Cortex of kidney (tissue), 1 donor: ENCODE data around the gene SGK2.
"Not testable (repeated sequence)": the region's sequence is repeated elsewhere in the genome, so short reads cannot be mapped to it uniquely, and the experiment has no call there.

Experiments
- DNase-seq: peaks from one replicate; lab custom pipeline; 2025; lab: John Stamatoyannopoulos, UW

SGK2 gene

DNA sequence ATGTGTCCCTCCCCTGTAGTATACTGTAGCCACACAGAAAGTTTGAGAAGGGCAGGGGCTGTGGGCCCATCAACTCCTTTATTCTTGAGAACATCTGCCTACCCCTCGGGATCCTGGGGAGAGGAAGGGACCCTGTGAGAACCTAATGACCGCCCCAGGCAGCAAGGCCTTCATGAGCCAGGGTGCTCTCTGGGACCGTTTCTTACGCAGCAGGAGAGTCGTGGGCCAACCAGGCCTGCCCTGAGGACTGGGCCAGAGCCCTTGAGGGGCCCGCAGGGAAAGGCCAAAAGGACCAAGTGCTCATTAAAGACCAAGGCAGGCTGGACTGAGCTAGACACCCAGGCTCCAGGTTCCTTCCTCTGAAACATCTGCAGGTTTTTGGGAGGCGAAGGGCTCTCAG is 5.2 kb downstream of the SGK2 start:
- DNase-seq = no peak

- no peak for DNase-seq
Observed at GRCh38 chr20:43564455-43564854, 5.6 kb downstream of the SGK2 start.

GRCh38 chr20:43564993-43565757 is 6.3 kb downstream of the SGK2 start:
- no peak for DNase-seq

GRCh38 chr20:43565758-43566104 is 6.9 kb downstream of the SGK2 start:
- no peak for DNase-seq

DNA sequence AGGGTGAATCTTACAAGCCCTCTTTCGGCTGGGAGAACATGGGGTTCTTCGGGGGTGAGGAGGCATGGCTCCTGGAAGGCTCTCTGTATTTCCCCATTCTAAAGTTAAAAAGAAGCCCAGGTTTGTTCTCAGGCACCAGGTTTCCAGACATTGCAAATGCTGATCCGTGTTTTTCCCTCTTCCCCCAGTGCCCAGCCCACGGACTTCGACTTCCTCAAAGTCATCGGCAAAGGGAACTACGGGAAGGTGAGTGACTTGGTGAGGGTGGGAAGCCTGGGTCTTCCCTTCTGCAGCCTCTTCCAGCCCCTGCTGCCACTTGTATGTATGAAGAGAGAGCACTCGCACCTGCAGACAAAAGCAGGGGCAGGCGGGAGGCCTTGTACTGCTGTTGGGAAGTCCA is 8.7 kb downstream of the SGK2 start:
- no peak for DNase-seq

GRCh38 chr20:43568706-43569105 is 9.9 kb downstream of the SGK2 start:
- DNase-seq = no peak

DNA sequence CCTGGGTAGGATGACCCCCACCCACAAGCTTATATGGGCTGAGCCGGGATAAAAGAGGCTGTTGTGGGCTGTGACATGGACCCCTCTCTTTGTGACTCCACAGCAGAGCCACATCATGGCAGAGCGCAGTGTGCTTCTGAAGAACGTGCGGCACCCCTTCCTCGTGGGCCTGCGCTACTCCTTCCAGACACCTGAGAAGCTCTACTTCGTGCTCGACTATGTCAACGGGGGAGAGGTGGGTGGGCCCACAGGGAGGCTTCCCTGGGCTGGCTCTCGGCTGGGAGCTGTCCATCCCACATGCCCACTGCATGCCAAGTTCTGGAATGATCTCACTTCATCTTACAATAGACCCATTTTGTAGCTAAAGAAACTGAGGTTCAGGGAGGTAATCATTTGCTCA is 10.5 kb downstream of the SGK2 start:
- no peak for DNase-seq

DNA sequence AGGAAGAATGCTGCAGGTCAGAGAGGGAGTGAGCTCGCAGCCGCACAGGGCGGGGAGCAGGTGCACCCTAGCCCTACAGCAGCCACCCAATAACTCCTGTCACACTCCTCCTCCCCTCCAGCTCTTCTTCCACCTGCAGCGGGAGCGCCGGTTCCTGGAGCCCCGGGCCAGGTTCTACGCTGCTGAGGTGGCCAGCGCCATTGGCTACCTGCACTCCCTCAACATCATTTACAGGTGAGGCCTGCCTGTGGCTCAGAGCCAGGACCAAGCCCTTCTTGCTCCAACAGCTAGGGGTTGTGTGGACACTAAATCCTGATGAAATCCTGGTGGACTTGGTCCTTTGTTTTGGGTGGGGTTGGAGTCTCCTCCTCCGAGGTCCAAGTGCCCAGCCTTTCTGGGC is 11.7 kb downstream of the SGK2 start:
- no peak for DNase-seq

GRCh38 chr20:43571310-43571709 is 12.5 kb downstream of the SGK2 start:
- no peak for DNase-seq

GRCh38 chr20:43571771-43572170 is 12.9 kb downstream of the SGK2 start:
- no peak for DNase-seq

DNA sequence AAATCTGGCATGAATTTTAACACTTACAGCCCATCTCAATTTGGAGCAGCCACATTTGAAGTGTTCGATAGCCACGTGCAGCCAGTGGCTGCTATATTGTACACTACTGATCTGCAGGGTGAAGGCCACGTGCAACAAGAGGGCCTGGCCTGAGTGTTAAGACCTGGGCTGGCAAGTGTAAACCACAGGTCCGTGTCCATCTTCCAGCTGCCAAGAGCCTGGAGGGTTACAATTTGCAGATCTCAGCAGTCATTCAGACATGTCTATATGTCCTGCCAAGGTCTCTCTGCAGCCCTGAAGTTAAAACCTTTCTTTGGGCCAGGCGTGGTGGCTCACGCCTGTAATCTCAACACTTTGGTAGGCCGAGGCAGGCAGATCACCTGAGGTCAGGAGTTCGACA is 14.1 kb downstream of the SGK2 start:
- DNase-seq = no peak

- no peak for DNase-seq
Observed at GRCh38 chr20:43576108-43576507, 17.3 kb downstream of the SGK2 start.

- no peak for DNase-seq
Observed at GRCh38 chr20:43579861-43580793, 21.3 kb downstream of the SGK2 start.

DNA sequence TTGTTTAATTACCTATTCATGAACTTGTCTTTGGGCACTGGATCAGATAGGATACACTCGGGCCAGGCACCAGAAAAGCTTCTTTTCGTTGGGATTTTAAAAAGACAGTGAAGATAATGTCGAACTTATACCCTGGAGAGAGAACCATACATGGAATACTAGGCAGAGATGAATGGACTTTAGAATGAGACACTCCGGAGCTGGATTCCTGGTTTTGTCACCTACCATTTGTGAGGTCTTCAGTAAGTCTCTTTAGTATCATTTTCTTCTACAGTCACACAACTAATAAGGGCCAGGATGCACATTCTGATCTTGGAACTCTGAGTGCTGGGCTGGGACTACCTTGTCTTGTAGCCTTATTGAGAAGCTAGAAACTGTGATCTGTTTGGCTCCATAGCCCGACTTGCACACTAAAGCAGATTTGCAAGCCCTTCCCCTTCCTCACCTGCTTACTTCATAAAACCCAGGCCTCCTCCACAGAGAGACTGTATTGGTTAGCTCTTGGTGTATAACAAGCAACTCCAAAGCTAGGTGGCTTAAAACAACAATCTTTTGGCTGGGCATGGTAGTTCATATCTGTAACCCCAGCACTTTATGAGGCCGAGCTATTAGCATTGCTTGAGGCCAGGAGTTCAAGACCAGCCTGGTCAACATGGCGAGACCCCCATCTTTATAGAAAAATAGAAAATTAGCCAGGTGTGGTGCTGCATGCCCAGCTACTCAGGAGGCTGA is 24.5 kb downstream of the SGK2 start:
- no peak for DNase-seq

DNA sequence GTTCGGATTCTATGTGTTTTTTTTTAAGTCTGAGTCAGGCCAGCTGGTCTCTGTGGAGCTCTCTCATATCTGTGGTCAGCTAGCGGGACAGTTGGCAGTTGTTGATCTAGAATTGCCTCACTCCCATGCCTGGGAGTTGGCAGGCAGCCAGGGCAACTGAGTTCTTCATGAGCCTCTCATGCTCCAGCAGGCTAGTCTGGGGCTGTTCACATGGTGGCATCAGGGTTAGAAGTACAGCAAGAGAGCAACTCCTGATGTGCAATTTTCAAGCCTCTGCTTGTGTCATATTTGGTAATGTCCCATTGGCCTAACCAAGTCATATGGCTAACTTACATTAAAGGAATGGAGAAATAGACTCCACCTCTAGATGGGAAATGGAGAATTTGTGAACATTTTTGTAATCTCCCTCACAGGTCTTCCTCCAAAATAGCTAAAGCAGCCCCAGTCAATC is 25.2 kb downstream of the SGK2 start:
- no peak for DNase-seq

DNA sequence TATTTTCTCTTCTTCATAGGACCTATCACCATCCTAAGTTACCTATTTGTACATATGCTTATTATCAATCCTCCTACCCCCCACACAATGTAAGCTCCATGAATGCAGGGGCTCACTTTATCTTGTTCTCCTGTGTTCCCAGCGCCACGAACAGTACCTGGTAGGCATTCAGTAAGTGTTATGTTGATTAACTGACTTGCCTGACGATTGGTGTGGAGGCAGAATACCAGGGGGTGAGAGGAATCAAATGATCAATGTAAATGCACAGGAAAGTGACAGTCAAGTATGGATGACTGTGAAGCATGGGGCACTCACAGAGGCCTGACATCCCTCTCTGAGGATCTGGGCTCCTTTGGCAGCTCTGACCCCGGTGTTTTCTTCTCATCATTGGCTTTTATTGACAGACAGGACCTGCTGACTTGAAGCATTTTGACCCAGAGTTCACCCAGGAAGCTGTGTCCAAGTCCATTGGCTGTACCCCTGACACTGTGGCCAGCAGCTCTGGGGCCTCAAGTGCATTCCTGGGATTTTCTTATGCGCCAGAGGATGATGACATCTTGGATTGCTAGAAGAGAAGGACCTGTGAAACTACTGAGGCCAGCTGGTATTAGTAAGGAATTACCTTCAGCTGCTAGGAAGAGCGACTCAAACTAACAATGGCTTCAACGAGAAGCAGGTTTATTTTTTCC is 25.8 kb downstream of the SGK2 start:
- no peak for DNase-seq

DNA sequence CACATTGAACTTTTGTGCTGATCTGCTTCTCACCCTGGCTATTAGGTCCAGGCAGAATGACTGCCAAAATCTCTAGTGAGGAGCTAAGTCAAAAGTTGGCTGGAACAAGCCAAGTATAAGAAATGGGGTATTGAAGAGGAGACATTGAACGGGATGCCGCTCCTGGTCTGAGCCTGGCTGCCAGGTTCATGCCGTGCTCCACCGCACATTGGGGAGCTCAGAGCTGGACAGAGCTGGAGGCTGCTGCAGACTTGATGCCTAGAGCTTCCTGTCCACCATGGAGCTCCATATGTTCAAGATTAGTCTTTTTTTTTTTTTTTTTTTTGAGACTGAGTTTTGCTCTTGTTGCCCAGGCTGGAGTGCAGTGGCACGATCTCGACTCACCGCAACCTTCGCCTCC is 27.8 kb downstream of the SGK2 start:
- no peak for DNase-seq

GRCh38 chr20:43588526-43588925 is 29.7 kb downstream of the SGK2 start:
- DNase-seq = not testable (repeated sequence)

- DNase-seq = no peak
Observed at GRCh38 chr20:43590036-43590391, 31.2 kb downstream of the SGK2 start.

DNA sequence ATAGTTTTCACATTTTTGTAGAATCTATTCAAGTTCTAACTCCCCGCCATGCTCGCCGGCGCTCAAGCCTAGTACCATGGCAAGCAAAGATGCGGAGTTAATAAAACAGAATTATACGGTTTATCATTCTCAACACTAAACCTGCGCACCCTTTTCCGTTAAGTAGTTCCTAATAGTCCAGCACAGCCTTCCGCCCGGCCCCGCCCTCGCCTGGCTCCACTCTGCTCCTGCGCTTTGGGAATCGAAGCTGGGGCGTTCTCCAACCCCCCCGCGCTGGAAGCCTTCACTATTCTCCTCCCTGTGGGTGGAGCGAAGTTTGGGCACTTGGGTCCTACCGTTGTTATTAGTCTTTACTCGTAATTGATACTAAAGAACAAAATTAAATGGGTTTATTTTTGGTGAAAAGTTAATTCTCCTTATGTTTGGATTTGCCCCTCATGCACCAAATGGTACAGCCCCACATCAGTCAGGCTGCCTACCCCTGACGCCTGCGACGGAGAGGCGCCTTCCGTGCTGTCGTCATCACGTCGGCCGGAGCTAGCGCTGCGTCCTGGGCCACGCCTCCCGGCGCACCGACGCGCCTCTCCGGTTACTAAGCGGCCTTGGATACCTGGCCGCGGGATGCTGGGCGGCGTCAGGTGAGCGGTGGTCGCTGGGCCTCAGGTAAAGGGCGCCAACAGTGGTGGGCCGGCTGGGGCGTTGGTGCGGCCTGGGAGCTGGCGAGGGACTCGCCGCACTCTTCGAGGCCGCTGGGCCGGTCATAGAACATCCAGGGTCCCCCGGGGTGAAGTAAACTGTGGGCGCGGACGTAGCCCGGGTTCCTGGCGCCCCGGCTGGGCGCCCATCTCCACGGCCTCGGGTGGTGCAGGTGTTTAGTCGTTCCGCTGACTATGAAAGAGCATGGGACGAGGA is 31.8 kb downstream of the SGK2 start, which contains the start of gene IFT52:
Gene IFT52 (plus strand): TSS at position 546 of the 912 bp plus-strand sequence. CDS start 3,762 bp downstream, outside the sequence.
- peak; percentile 58 for DNase-seq

GRCh38 chr20:43601960-43602359 is 43.1 kb downstream of the SGK2 start:
- DNase-seq = not testable (repeated sequence)
